H9 (cell line): ENCODE results near the gene ITPKC. TPM values are rescaled to one million over a fixed set of nuclear protein-coding genes. Genes with fewer than 3 reads are reported as not detected.
A peak's percentile ranks its signal among the peaks of the same experiment; 100 is the strongest.
"Not testable (repeated sequence)": the region's sequence is repeated elsewhere in the genome, so short reads cannot be mapped to it uniquely, and the experiment has no call there.

Source experiments
- DNase-seq: peaks from one replicate; pipeline ENCODE4 v3.0.0-alpha.2; 2017
- H2AFZ ChIP-seq: one replicate; pipeline ENCODE4 v1.6.1; 2013; ENCODE audit warnings: mild to moderate bottlenecking, low read length, control low read depth, moderate library complexity
- H2AK5ac ChIP-seq: 2 replicates; pipeline ENCODE4 v1.6.1; 2013; ENCODE audit warnings: low read length, control low read depth, mixed read lengths; ENCODE audit not compliant: insufficient read length
- H2BK120ac ChIP-seq: one replicate; pipeline ENCODE4 v1.6.1; 2013; ENCODE audit warnings: low read depth, mild to moderate bottlenecking, low read length, control low read depth, inconsistent platforms; ENCODE audit not compliant: poor library complexity, severe bottlenecking
- H2BK12ac ChIP-seq: 2 replicates; pipeline ENCODE4 v1.6.1; 2013; ENCODE audit warnings: low read length, control low read depth, mixed read lengths, low read depth; ENCODE audit not compliant: insufficient read length
- H2BK15ac ChIP-seq: 2 replicates; pipeline ENCODE4 v1.6.1; 2013; ENCODE audit warnings: low read depth, low read length, control low read depth
- H2BK20ac ChIP-seq: one replicate; pipeline ENCODE4 v1.6.1; 2013; ENCODE audit warnings: low read depth, mild to moderate bottlenecking, low read length, control low read depth, inconsistent platforms; ENCODE audit not compliant: poor library complexity, severe bottlenecking
- H2BK5ac ChIP-seq: 2 replicates; pipeline ENCODE4 v1.6.1; 2013; ENCODE audit warnings: low read length, control low read depth, mixed read lengths; ENCODE audit not compliant: insufficient read length
- H3K14ac ChIP-seq: 2 replicates; pipeline ENCODE4 v1.6.1; 2013; ENCODE audit warnings: low read length, control low read depth; ENCODE audit not compliant: insufficient read depth
- H3K18ac ChIP-seq: 2 replicates; pipeline ENCODE4 v1.6.1; 2013; ENCODE audit warnings: low read depth, mild to moderate bottlenecking, mixed read lengths, low read length, control low read depth; ENCODE audit not compliant: insufficient read length
- H3K23ac ChIP-seq: 2 replicates; pipeline ENCODE4 v1.6.1; 2013; ENCODE audit warnings: low read length, control low read depth, mixed read lengths, low read depth; ENCODE audit not compliant: insufficient read length
- H3K23me2 ChIP-seq: 2 replicates; pipeline ENCODE4 v1.6.1; 2013; ENCODE audit warnings: low read depth, mild to moderate bottlenecking, mixed read lengths, low read length, control low read depth; ENCODE audit not compliant: insufficient read length, poor library complexity, severe bottlenecking
- H3K27ac ChIP-seq: 2 replicates; pipeline ENCODE4 v1.5.1; 2013; ENCODE audit warnings: low read length, control low read depth, mixed read lengths, low read depth; ENCODE audit not compliant: insufficient read length
- H3K27me3 ChIP-seq: 2 replicates; pipeline ENCODE4 v1.6.1; 2013; ENCODE audit warnings: low read length, control low read depth, inconsistent platforms; ENCODE audit not compliant: insufficient read depth
- H3K4ac ChIP-seq: 2 replicates; pipeline ENCODE4 v1.6.1; 2013; ENCODE audit warnings: low read depth, mild to moderate bottlenecking, control low read depth, inconsistent platforms, low read length, moderate library complexity
- H3K4me1 ChIP-seq: 2 replicates; pipeline ENCODE4 v1.6.1; 2013; ENCODE audit warnings: low read length, control low read depth, inconsistent platforms; ENCODE audit not compliant: insufficient read depth
- H3K4me2 ChIP-seq: 2 replicates; pipeline ENCODE4 v1.6.1; 2013; ENCODE audit warnings: low read length, control low read depth, mixed read lengths; ENCODE audit not compliant: insufficient read length, insufficient read depth
- H3K56ac ChIP-seq: 2 replicates; pipeline ENCODE4 v1.6.1; 2013; ENCODE audit warnings: low read depth, mild to moderate bottlenecking, mixed read lengths, low read length, control low read depth; ENCODE audit not compliant: insufficient read length
- H3K79me1 ChIP-seq: 2 replicates; pipeline ENCODE4 v1.6.1; 2013; ENCODE audit warnings: low read depth, mild to moderate bottlenecking, moderate library complexity, low read length, control low read depth, inconsistent platforms; ENCODE audit not compliant: insufficient read depth, poor library complexity, severe bottlenecking
- H3K79me2 ChIP-seq: 2 replicates; pipeline ENCODE4 v1.6.1; 2013; ENCODE audit warnings: low read length, control low read depth, inconsistent platforms; ENCODE audit not compliant: insufficient read depth
- H3K9ac ChIP-seq: 2 replicates; pipeline ENCODE4 v1.6.1; 2013; ENCODE audit warnings: low read length, control low read depth, mixed read lengths; ENCODE audit not compliant: insufficient read length; ENCODE audit errors: extremely low read depth
- H3K9me3 ChIP-seq: one replicate; pipeline ENCODE4 v1.6.1; 2013; ENCODE audit warnings: low read depth, low read length, inconsistent platforms; ENCODE audit not compliant: control insufficient read depth
- H3T11ph ChIP-seq: one replicate; pipeline ENCODE4 v1.6.1; 2013; ENCODE audit warnings: mild to moderate bottlenecking, low read length, control low read depth, inconsistent platforms
- H4K20me1 ChIP-seq: one replicate; pipeline ENCODE4 v1.6.1; 2013; ENCODE audit not compliant: control insufficient read depth, insufficient read length, insufficient read depth
- H4K5ac ChIP-seq: 2 replicates; pipeline ENCODE4 v1.6.1; 2013; ENCODE audit warnings: low read depth, mild to moderate bottlenecking, mixed read lengths, low read length, control low read depth; ENCODE audit not compliant: insufficient read length
- H4K8ac ChIP-seq: replicated peaks from 2 replicates; pipeline ENCODE4 v1.6.1; 2013; ENCODE audit warnings: low read length, control low read depth, mixed read lengths, low read depth; ENCODE audit not compliant: insufficient read length
- H4K91ac ChIP-seq: 2 replicates; pipeline ENCODE4 v1.6.1; 2013; ENCODE audit warnings: low read depth, mild to moderate bottlenecking, moderate library complexity, mixed read lengths, low read length, control low read depth; ENCODE audit not compliant: insufficient read length
- H3K27ac Mint-ChIP-seq, 3 experiments: 2 replicates in 2 of 3; 3 replicates in 1 of 3; pipeline ENCODE4 v1.8.0; 2020 to 2021; ENCODE audit warnings: mixed read lengths in 3 of 3, mild to moderate bottlenecking in 1 of 3, moderate library complexity in 1 of 3
- H3K27me3 Mint-ChIP-seq: 2 replicates; pipeline ENCODE4 v1.8.0; 2021; ENCODE audit warnings: low read depth, mild to moderate bottlenecking, moderate library complexity, mixed read lengths
- H3K36me3 Mint-ChIP-seq, 3 experiments: 2 replicates in 2 of 3; 3 replicates in 1 of 3; pipeline ENCODE4 v1.8.0; 2020 to 2021; ENCODE audit warnings: low read depth in 3 of 3, mixed read lengths in 3 of 3; ENCODE audit not compliant: insufficient read depth in 1 of 3
- H3K4me1 Mint-ChIP-seq, 2 experiments: 2 replicates each; pipeline ENCODE4 v1.8.0; 2020; ENCODE audit warnings: mixed read lengths in 2 of 2
- H3K4me3 Mint-ChIP-seq, 2 experiments: 2 replicates in 1 of 2; 3 replicates in 1 of 2; pipeline ENCODE4 v1.8.0; 2020 to 2021; ENCODE audit warnings: mild to moderate bottlenecking in 2 of 2, mixed read lengths in 2 of 2, moderate library complexity in 1 of 2
- H3K9me3 Mint-ChIP-seq, 2 experiments: 2 replicates in 1 of 2; 3 replicates in 1 of 2; pipeline ENCODE4 v1.8.0; 2020; ENCODE audit warnings: mild to moderate bottlenecking in 2 of 2, mixed read lengths in 2 of 2, moderate library complexity in 1 of 2
- CTCF ChIP-seq: fragments of 200-600 bp; sonication (generic); conservative IDR thresholded peaks from 3 replicates; pipeline ENCODE4 v1.8.0; 2021; ENCODE audit warnings: antibody characterized with exemption, mild to moderate bottlenecking
- WGBS: extraction: QIAGEN DNeasy Blood & Tissue Kit; methylation state at CpG from one replicate; pipeline ENCODE4 v1.1.7; 2013; ENCODE audit warnings: missing lambda C conversion rate, low lambda C conversion rate, mixed read lengths; ENCODE audit not compliant: insufficient read length; ENCODE audit errors: extremely low coverage; 5-methylcytosine and 5-hydroxymethylcytosine counted together
- total RNA-seq: library from RNA; stranded (reverse); gene quantifications from 2 replicates; pipeline ENCODE4 v1.2.1, GENCODE V29; 2021

The ITPKC gene
- total RNA-seq, 1 experiment from 2014 or later = 11.2 TPM

GRCh38 chr19:40763963-40764362 is 47.1 kb downstream of the ITPKC start:
- no peak overlapping the region for H2BK5ac ChIP-seq
- H3K56ac ChIP-seq = no peak overlapping the region
- Mint-ChIP-seq H3K27ac (peak overlapping the region in 1 of 3 experiments; percentile 7; a peak in 1 of 7 replicates), H3K4me1 (no peaks in the 10 kb centered on the region), H3K27me3 (no peaks in the 10 kb centered on the region), H3K36me3 (peaks cover 59 to 80% (median 70%) of the 10 kb centered on the region in 3 experiments), H3K9me3 (no peaks in the 10 kb centered on the region), H3K4me3 (no peak overlapping the region)
- H2AFZ ChIP-seq = no peak overlapping the region
- H4K5ac ChIP-seq = no peak overlapping the region
- H3K79me2 ChIP-seq = no peaks in the 10 kb centered on the region
- H3K18ac ChIP-seq = no peak overlapping the region
- no peak for DNase-seq
- no peak overlapping the region for H3K23ac ChIP-seq
- H3K14ac ChIP-seq = no peak overlapping the region
- H3K9me3 ChIP-seq = no peaks in the 10 kb centered on the region
- H2BK20ac ChIP-seq = no peak overlapping the region
- H3K27me3 ChIP-seq = no peaks in the 10 kb centered on the region
- H3T11ph ChIP-seq = no peak overlapping the region
- no peak overlapping the region for H3K9ac ChIP-seq
- no peak overlapping the region for H4K8ac ChIP-seq
- H2AK5ac ChIP-seq = no peak overlapping the region
- H2BK120ac ChIP-seq = no peak overlapping the region
- no peak overlapping the region for H2BK12ac ChIP-seq
- no peak for TF ChIP-seq CTCF
- H3K4ac ChIP-seq = no peak overlapping the region
- WGBS = no CpG with 5 or more reads among the region's 10 CpGs
- H4K91ac ChIP-seq = no peak overlapping the region
- H2BK15ac ChIP-seq = no peak overlapping the region
- no peaks in the 10 kb centered on the region for H3K4me1 ChIP-seq
- no peaks in the 10 kb centered on the region for H3K79me1 ChIP-seq
- H3K27ac ChIP-seq = no peak overlapping the region
- no peaks in the 10 kb centered on the region for H4K20me1 ChIP-seq
- H3K4me2 ChIP-seq = no peak overlapping the region
- H3K23me2 ChIP-seq = no peaks in the 10 kb centered on the region

GRCh38 chr19:40766385-40766784 is 49.5 kb downstream of the ITPKC start:
- Mint-ChIP-seq H3K27ac (peak overlapping the region in 2 of 3 experiments; percentile 40 to 67; a peak in 2 of 7 replicates), H3K36me3 (peaks cover 46 to 64% (median 48%) of the 10 kb centered on the region in 3 experiments)
- H3K56ac ChIP-seq, H3K4me1 Mint-ChIP-seq, H3K4ac ChIP-seq, DNase-seq, H2AK5ac ChIP-seq, H3K79me1 ChIP-seq, H3K4me3 Mint-ChIP-seq, H3K18ac ChIP-seq, H3K9me3 Mint-ChIP-seq, H4K20me1 ChIP-seq, H3K23me2 ChIP-seq, H2BK12ac ChIP-seq, H3K9me3 ChIP-seq, H3K79me2 ChIP-seq, H2AFZ ChIP-seq, H2BK120ac ChIP-seq, H2BK15ac ChIP-seq, H3K27me3 ChIP-seq, H3K9ac ChIP-seq, H4K8ac ChIP-seq, H3K4me2 ChIP-seq, H3K4me1 ChIP-seq, H3K23ac ChIP-seq, H3K27me3 Mint-ChIP-seq, H4K5ac ChIP-seq, H3T11ph ChIP-seq, H4K91ac ChIP-seq, H2BK20ac ChIP-seq, H3K14ac ChIP-seq, H2BK5ac ChIP-seq, H3K27ac ChIP-seq: not testable (repeated sequence)
- no CpG with 5 or more reads among the region's 13 CpGs for WGBS
